ENCODE measurements around the gene CPVL. TPM values are rescaled to one million over a fixed set of nuclear protein-coding genes. Genes with fewer than 3 reads are reported as not detected.

CPVL gene
- total RNA-seq, 1 experiment from 2014 or later: not detected

DNA sequence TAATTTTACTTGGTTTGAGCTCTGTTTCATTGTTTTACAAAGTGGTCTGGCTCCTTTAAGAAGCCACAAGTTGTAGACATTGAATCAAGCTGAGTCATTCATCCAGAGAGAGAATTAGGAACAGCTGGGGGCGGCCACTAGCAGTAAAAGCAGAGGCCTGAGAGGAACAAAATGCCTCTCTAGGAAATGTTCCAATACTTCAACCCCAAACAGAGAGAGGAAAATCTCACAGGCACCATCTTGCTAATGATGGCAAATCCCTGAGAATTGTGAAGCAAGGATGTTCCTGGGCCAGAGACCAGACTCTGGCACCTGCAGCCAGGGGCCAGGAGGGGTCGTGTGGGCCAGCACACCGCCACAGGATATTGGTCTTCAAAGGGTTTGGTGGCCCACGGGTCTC, 161.7 kb downstream of the CPVL start:
- H3K27ac ChIP-seq (ENCODE audit: low read length): no peak overlapping the region
- H3K36me3 ChIP-seq (ENCODE audit: insufficient read depth, low read length): no peaks in the 10 kb centered on the region
- H4K20me1 ChIP-seq (ENCODE audit: insufficient read depth, low read depth, low read length): no peaks in the 10 kb centered on the region
- no peaks in the 10 kb centered on the region for H3K9me2 ChIP-seq (replicated peaks; ENCODE audit: insufficient read depth, low read length)
- H3K4me3 ChIP-seq (ENCODE audit: low read length): no peak overlapping the region
- no peaks in the 10 kb centered on the region for H3K27me3 ChIP-seq (ENCODE audit: low read length)
- H3K4me2 ChIP-seq (ENCODE audit: low read depth, low read length, poor library complexity, severe bottlenecking): no peak overlapping the region
- peak; percentile 12 for DNase-seq
- H3K9me3 ChIP-seq (ENCODE audit: low read length): no peaks in the 10 kb centered on the region
- no peak overlapping the region for H2AFZ ChIP-seq (ENCODE audit: low read length)
- no peaks in the 10 kb centered on the region for H3K79me2 ChIP-seq (ENCODE audit: low read length)
- no peaks in the 10 kb centered on the region for H3K4me1 ChIP-seq (ENCODE audit: low read length)
- H3K9ac ChIP-seq (ENCODE audit: low read length): no peak overlapping the region

GRCh38 chr7:28984217-28984616, 162.1 kb downstream of the CPVL start:
- no peak for DNase-seq
- H4K20me1 ChIP-seq (ENCODE audit: insufficient read depth, low read depth, low read length): no peaks in the 10 kb centered on the region
- no peak overlapping the region for H2AFZ ChIP-seq (ENCODE audit: low read length)
- no peak overlapping the region for H3K27ac ChIP-seq (ENCODE audit: low read length)
- H3K79me2 ChIP-seq (ENCODE audit: low read length): no peaks in the 10 kb centered on the region
- H3K4me2 ChIP-seq (ENCODE audit: low read depth, low read length, poor library complexity, severe bottlenecking): no peak overlapping the region
- no peaks in the 10 kb centered on the region for H3K27me3 ChIP-seq (ENCODE audit: low read length)
- H3K4me3 ChIP-seq (ENCODE audit: low read length): no peak overlapping the region
- H3K9ac ChIP-seq (ENCODE audit: low read length): no peak overlapping the region
- no peaks in the 10 kb centered on the region for H3K9me2 ChIP-seq (replicated peaks; ENCODE audit: insufficient read depth, low read length)
- H3K9me3 ChIP-seq (ENCODE audit: low read length): no peaks in the 10 kb centered on the region
- no peaks in the 10 kb centered on the region for H3K36me3 ChIP-seq (ENCODE audit: insufficient read depth, low read length)
- no peaks in the 10 kb centered on the region for H3K4me1 ChIP-seq (ENCODE audit: low read length)

DNA sequence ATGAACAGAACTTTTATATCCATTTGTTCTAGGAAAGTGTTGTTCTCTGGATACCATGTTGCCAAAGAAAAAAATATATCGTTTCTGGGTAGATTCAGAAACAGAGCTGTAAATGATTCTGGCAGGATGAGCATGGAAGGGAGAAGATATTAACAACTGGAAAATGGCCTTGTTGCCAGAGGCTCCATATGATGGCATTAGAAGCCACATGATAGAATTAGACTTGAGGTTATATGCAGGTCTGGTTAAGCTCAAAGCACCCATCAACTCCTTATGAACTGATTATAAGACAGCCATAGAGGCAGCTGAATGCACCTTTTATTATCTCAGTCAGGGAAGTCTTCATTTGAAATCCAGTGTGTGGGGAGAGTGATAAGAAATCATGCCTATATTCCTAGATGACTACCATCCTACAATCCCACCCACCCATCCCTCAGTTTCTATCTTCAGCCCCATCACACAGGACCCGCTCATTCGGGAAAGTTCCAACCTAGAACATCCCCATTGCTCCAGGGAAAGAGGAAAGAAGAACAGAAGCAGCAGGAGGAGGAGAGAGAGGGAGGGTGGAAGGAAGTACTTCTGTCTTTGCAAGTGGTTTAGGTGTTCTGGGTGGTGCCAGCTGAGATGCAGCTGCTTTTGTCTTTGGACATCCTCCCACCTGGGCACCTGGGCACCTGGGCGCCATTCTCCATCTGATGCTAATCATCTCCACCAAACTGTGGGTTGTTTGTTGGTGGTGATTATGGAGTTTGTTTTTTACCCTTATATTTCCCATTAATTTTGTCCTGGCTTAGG, 162.7 kb downstream of the CPVL start:
- no peaks in the 10 kb centered on the region for H3K36me3 ChIP-seq (ENCODE audit: insufficient read depth, low read length)
- no peak overlapping the region for H3K27ac ChIP-seq (ENCODE audit: low read length)
- no peaks in the 10 kb centered on the region for H3K9me2 ChIP-seq (replicated peaks; ENCODE audit: insufficient read depth, low read length)
- H3K4me2 ChIP-seq (ENCODE audit: low read depth, low read length, poor library complexity, severe bottlenecking): no peak overlapping the region
- H3K4me3 ChIP-seq (ENCODE audit: low read length): no peak overlapping the region
- H3K27me3 ChIP-seq (ENCODE audit: low read length): no peaks in the 10 kb centered on the region
- H2AFZ ChIP-seq (ENCODE audit: low read length): no peak overlapping the region
- H3K9ac ChIP-seq (ENCODE audit: low read length): no peak overlapping the region
- no peaks in the 10 kb centered on the region for H4K20me1 ChIP-seq (ENCODE audit: insufficient read depth, low read depth, low read length)
- no peaks in the 10 kb centered on the region for H3K79me2 ChIP-seq (ENCODE audit: low read length)
- H3K9me3 ChIP-seq (ENCODE audit: low read length): no peaks in the 10 kb centered on the region
- no peaks in the 10 kb centered on the region for H3K4me1 ChIP-seq (ENCODE audit: low read length)
- DNase-seq: peak; percentile 29

DNA sequence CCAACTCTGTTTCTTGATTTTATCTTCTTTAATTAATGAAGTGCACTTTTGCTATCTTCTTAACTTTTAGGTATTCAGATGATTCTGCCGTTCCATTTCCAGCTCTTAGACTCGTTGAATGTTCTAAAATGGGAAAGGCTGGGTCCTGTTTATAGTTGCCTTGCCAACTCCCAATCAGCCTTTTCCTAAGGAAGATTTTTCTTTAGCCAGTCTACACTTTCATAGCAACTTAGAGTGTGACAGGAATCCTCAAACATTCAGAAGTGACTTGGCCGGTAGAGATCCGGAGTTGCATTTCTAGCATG, 165.2 kb downstream of the CPVL start:
- H3K27ac ChIP-seq (ENCODE audit: low read length): no peak overlapping the region
- no peaks in the 10 kb centered on the region for H3K9me2 ChIP-seq (replicated peaks; ENCODE audit: insufficient read depth, low read length)
- H4K20me1 ChIP-seq (ENCODE audit: insufficient read depth, low read depth, low read length): no peaks in the 10 kb centered on the region
- H3K4me2 ChIP-seq (ENCODE audit: low read depth, low read length, poor library complexity, severe bottlenecking): no peak overlapping the region
- DNase-seq: no peak
- no peak overlapping the region for H2AFZ ChIP-seq (ENCODE audit: low read length)
- H3K27me3 ChIP-seq (ENCODE audit: low read length): 0 out of 2 replicates have a peak, but pooled peaks cover 6% of the 10 kb centered on the region
- no peaks in the 10 kb centered on the region for H3K36me3 ChIP-seq (ENCODE audit: insufficient read depth, low read length)
- no peaks in the 10 kb centered on the region for H3K79me2 ChIP-seq (ENCODE audit: low read length)
- H3K4me3 ChIP-seq (ENCODE audit: low read length): no peak overlapping the region
- no peak overlapping the region for H3K9ac ChIP-seq (ENCODE audit: low read length)
- H3K4me1 ChIP-seq (ENCODE audit: low read length): no peaks in the 10 kb centered on the region
- H3K9me3 ChIP-seq (ENCODE audit: low read length): no peaks in the 10 kb centered on the region

GRCh38 chr7:28980451-28981160, 165.7 kb downstream of the CPVL start:
- Histone ChIP-seq H3K4me1 (ENCODE audit: low read length) (no peaks in the 10 kb centered on the region), H3K9ac (ENCODE audit: low read length) (no peak overlapping the region), H2AFZ (ENCODE audit: low read length) (no peak overlapping the region), H3K79me2 (ENCODE audit: low read length) (no peaks in the 10 kb centered on the region), H3K9me2 (replicated peaks; ENCODE audit: insufficient read depth, low read length) (no peaks in the 10 kb centered on the region), H3K9me3 (ENCODE audit: low read length) (no peaks in the 10 kb centered on the region), H3K4me2 (ENCODE audit: low read depth, low read length, poor library complexity, severe bottlenecking) (no peak overlapping the region), H3K4me3 (ENCODE audit: low read length) (no peak overlapping the region), H4K20me1 (ENCODE audit: insufficient read depth, low read depth, low read length) (no peaks in the 10 kb centered on the region), H3K36me3 (ENCODE audit: insufficient read depth, low read length) (no peaks in the 10 kb centered on the region), H3K27me3 (ENCODE audit: low read length) (0 out of 2 replicates have a peak, but pooled peaks cover 6% of the 10 kb centered on the region), H3K27ac (ENCODE audit: low read length) (no peak overlapping the region)
- peak; percentile 20 for DNase-seq

DNA sequence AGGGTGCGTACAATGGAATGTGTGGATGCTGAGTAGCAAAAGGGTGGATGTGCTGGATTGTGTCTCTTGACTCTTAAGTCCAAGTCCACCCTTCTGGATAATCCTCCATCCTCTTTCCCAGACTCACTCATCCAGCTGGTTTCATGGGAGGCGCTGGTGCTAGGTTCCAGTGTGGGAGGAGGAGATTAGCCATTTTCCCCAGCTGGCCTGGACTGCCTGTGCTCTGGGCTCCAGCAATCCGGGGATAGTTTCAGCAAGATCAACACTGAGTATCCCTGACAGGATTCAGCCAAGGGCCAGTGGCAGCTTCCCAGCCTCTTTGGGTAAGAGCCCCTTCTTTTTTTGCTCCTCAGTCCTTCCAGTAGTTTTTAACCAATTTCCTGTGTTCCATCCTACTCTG, 166.6 kb downstream of the CPVL start:
- no peaks in the 10 kb centered on the region for H3K79me2 ChIP-seq (ENCODE audit: low read length)
- no peaks in the 10 kb centered on the region for H3K36me3 ChIP-seq (ENCODE audit: insufficient read depth, low read length)
- H3K27ac ChIP-seq (ENCODE audit: low read length): no peak overlapping the region
- DNase-seq: no peak
- no peak overlapping the region for H2AFZ ChIP-seq (ENCODE audit: low read length)
- no peaks in the 10 kb centered on the region for H3K9me3 ChIP-seq (ENCODE audit: low read length)
- H3K4me2 ChIP-seq (ENCODE audit: low read depth, low read length, poor library complexity, severe bottlenecking): no peak overlapping the region
- H3K9me2 ChIP-seq (replicated peaks; ENCODE audit: insufficient read depth, low read length): no peaks in the 10 kb centered on the region
- no peaks in the 10 kb centered on the region for H4K20me1 ChIP-seq (ENCODE audit: insufficient read depth, low read depth, low read length)
- no peak overlapping the region for H3K4me3 ChIP-seq (ENCODE audit: low read length)
- H3K9ac ChIP-seq (ENCODE audit: low read length): no peak overlapping the region
- H3K4me1 ChIP-seq (ENCODE audit: low read length): no peaks in the 10 kb centered on the region
- 0 out of 2 replicates have a peak, but pooled peaks cover 6% of the 10 kb centered on the region for H3K27me3 ChIP-seq (ENCODE audit: low read length)

GRCh38 chr7:28977881-28978280, 168.5 kb downstream of the CPVL start:
- peak; percentile 12 for DNase-seq
- Histone ChIP-seq H3K27me3 (ENCODE audit: low read length) (0 out of 2 replicates have a peak, but pooled peaks cover 6% of the 10 kb centered on the region), H3K36me3 (ENCODE audit: insufficient read depth, low read length) (no peaks in the 10 kb centered on the region), H3K4me3 (ENCODE audit: low read length) (no peak overlapping the region), H4K20me1 (ENCODE audit: insufficient read depth, low read depth, low read length) (no peaks in the 10 kb centered on the region), H2AFZ (ENCODE audit: low read length) (no peak overlapping the region), H3K4me1 (ENCODE audit: low read length) (no peaks in the 10 kb centered on the region), H3K27ac (ENCODE audit: low read length) (no peak overlapping the region), H3K4me2 (ENCODE audit: low read depth, low read length, poor library complexity, severe bottlenecking) (no peak overlapping the region), H3K79me2 (ENCODE audit: low read length) (no peaks in the 10 kb centered on the region), H3K9me2 (replicated peaks; ENCODE audit: insufficient read depth, low read length) (no peaks in the 10 kb centered on the region), H3K9ac (ENCODE audit: low read length) (no peak overlapping the region), H3K9me3 (ENCODE audit: low read length) (0 out of 2 replicates have a peak, but pooled peaks cover 2% of the 10 kb centered on the region)

DNA sequence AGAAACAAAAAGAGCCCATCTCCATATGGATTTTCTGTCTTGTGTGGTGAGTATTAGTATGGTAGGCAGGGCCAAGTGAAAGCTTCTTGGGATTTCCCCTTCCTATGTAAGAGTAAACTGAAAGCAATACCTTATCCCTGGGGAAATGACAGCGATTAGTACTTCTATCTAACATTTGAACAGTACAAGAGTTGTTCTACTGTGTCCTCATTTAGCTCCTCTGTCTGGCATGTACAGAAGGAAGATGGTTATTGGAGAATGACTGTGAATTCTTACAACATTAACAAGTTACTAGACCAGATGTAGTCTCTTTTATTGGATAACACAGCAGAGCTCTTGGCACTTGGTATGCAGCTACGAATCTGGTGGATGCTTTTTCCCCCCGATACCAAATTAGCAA, 170.3 kb downstream of the CPVL start:
- Histone ChIP-seq H3K9me3 (ENCODE audit: low read length) (peaks cover 6% of the 10 kb centered on the region), H2AFZ (ENCODE audit: low read length) (no peak overlapping the region), H3K27ac (ENCODE audit: low read length) (no peak overlapping the region), H3K4me2 (ENCODE audit: low read depth, low read length, poor library complexity, severe bottlenecking) (no peak overlapping the region), H3K9me2 (replicated peaks; ENCODE audit: insufficient read depth, low read length) (no peaks in the 10 kb centered on the region), H3K4me3 (ENCODE audit: low read length) (no peak overlapping the region), H4K20me1 (ENCODE audit: insufficient read depth, low read depth, low read length) (no peaks in the 10 kb centered on the region), H3K36me3 (ENCODE audit: insufficient read depth, low read length) (no peaks in the 10 kb centered on the region), H3K4me1 (ENCODE audit: low read length) (no peaks in the 10 kb centered on the region), H3K79me2 (ENCODE audit: low read length) (no peaks in the 10 kb centered on the region), H3K9ac (ENCODE audit: low read length) (no peak overlapping the region), H3K27me3 (ENCODE audit: low read length) (0 out of 2 replicates have a peak, but pooled peaks cover 9% of the 10 kb centered on the region)
- peak; percentile 22 for DNase-seq

All from Karpas-422 (cell line).